ENCODE measurements around the gene ZSCAN21. TPM values are rescaled to one million over a fixed set of nuclear protein-coding genes. Genes with fewer than 3 reads are reported as not detected.
A peak's percentile ranks its signal among the peaks of the same experiment; 100 is the strongest.

The ZSCAN21 gene
- total RNA-seq, 1 experiment from 2014 or later, result 24.3 TPM

DNA sequence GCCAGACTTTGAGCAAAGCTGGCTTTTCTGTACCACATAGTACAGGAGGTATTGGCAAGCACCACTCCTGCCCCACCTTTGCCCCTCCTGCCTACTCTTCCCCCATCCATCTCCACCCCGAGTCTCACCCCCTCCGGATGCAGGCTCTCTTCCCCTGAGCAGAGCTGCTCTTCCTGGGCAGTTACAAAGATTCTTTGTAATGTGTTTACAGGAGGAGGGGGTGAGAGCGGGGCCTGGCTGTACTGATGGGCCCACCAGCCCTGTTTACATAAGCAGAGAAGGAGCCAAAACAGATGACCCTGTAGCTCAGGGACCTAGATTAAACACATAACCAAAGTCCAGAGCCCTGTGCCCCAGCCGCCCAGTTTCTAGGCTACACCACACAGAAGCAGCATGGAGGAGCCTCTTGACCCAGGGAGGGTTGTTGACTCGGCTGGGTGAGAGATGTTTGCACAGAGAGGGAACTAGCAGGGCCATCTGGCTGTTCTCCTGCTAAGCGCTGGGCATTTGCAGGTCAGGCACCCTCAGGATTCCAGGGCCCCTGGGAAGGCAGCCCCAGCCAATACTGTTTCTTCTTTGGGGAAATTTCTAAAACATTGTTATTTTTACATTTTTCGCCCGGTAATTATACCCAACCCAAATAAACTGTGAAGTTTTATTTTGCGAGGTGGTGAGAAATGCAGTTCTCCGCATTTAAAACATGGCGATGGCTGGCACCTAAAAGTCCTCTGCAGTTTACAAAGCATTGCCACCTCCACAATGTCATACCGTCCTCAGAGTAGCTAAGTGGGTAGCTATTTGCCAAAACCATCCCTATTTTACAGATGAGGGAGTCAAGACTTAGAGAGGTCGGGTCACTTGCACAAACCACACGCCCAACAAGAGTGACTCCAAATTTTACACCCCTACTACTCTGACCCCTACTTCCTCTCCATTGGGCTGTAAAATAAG lies 45.6 kb upstream of the ZSCAN21 start:
- H3K56ac ChIP-seq (ENCODE audit: insufficient read length, low read depth, low read length), result no peak overlapping the region
- no peaks in the 10 kb centered on the region for H3K4me1 ChIP-seq (ENCODE audit: insufficient read depth, low read length)
- no peaks in the 10 kb centered on the region for H3K79me2 ChIP-seq (ENCODE audit: insufficient read depth, low read length)
- peak overlapping the region; percentile 63 for H3K14ac ChIP-seq (ENCODE audit: insufficient read depth, low read length)
- no peak overlapping the region for H3K9ac ChIP-seq (ENCODE audit: extremely low read depth, insufficient read length, low read length)
- no peak overlapping the region for H2AFZ ChIP-seq (ENCODE audit: low read length)
- no peak overlapping the region; a peak in 1 of 5 replicates for H3K4me3 Mint-ChIP-seq
- no peak overlapping the region for H3K27ac ChIP-seq (ENCODE audit: insufficient read length, low read depth, low read length)
- H4K8ac ChIP-seq (replicated peaks; ENCODE audit: insufficient read length, low read depth, low read length), result no peak overlapping the region
- no peak for DNase-seq
- no peak overlapping the region for H2BK120ac ChIP-seq (ENCODE audit: low read depth, low read length, poor library complexity, severe bottlenecking)
- no peak overlapping the region for H3K18ac ChIP-seq (ENCODE audit: insufficient read length, low read depth, low read length)
- H3T11ph ChIP-seq (ENCODE audit: low read length), result no peak overlapping the region
- H3K79me1 ChIP-seq (ENCODE audit: insufficient read depth, low read depth, low read length, poor library complexity, severe bottlenecking), result no peaks in the 10 kb centered on the region
- H3K27me3 ChIP-seq (ENCODE audit: insufficient read depth, low read length), result no peaks in the 10 kb centered on the region
- H3K4me2 ChIP-seq (ENCODE audit: insufficient read depth, insufficient read length, low read length), result no peak overlapping the region
- H4K20me1 ChIP-seq (ENCODE audit: control insufficient read depth, insufficient read depth, insufficient read length), result no peaks in the 10 kb centered on the region
- H3K4me1 Mint-ChIP-seq, result peaks cover 5 to 13% of the 10 kb centered on the region in 2 experiments
- H3K36me3 Mint-ChIP-seq (ENCODE audit: insufficient read depth in 1 of 3, low read depth in 3 of 3), result no peaks in the 10 kb centered on the region
- H2BK20ac ChIP-seq (ENCODE audit: low read depth, low read length, poor library complexity, severe bottlenecking), result peak overlapping the region; percentile 34
- no peaks in the 10 kb centered on the region for H3K9me3 Mint-ChIP-seq
- H4K5ac ChIP-seq (ENCODE audit: insufficient read length, low read depth, low read length), result peak overlapping the region; percentile 51
- no peak overlapping the region for H2BK5ac ChIP-seq (ENCODE audit: insufficient read length, low read length)
- H3K23ac ChIP-seq (ENCODE audit: insufficient read length, low read depth, low read length), result no peak overlapping the region
- peak overlapping the region in 2 of 3 experiments; percentile 19 to 66; a peak in 2 of 7 replicates for H3K27ac Mint-ChIP-seq
- TF ChIP-seq, protein P1, sequence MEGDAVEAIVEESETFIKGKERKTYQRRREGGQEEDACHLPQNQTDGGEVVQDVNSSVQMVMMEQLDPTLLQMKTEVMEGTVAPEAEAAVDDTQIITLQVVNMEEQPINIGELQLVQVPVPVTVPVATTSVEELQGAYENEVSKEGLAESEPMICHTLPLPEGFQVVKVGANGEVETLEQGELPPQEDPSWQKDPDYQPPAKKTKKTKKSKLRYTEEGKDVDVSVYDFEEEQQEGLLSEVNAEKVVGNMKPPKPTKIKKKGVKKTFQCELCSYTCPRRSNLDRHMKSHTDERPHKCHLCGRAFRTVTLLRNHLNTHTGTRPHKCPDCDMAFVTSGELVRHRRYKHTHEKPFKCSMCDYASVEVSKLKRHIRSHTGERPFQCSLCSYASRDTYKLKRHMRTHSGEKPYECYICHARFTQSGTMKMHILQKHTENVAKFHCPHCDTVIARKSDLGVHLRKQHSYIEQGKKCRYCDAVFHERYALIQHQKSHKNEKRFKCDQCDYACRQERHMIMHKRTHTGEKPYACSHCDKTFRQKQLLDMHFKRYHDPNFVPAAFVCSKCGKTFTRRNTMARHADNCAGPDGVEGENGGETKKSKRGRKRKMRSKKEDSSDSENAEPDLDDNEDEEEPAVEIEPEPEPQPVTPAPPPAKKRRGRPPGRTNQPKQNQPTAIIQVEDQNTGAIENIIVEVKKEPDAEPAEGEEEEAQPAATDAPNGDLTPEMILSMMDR (conservative IDR thresholded peaks at IDR 0.05), result no peak
- peaks cover 3% of the 10 kb centered on the region; the same call in 1 of the 2 replicates for H3K27me3 Mint-ChIP-seq (ENCODE audit: low read depth)
- H3K23me2 ChIP-seq (ENCODE audit: insufficient read length, low read depth, low read length, poor library complexity, severe bottlenecking), result no peaks in the 10 kb centered on the region
- H4K91ac ChIP-seq (ENCODE audit: insufficient read length, low read depth, low read length), result no peak overlapping the region
- no peaks in the 10 kb centered on the region for H3K9me3 ChIP-seq (ENCODE audit: control insufficient read depth, low read depth, low read length)
- H2BK12ac ChIP-seq (ENCODE audit: insufficient read length, low read depth, low read length), result no peak overlapping the region
- no peak overlapping the region for H3K4ac ChIP-seq (ENCODE audit: low read depth, low read length)
- WGBS (ENCODE audit: extremely low coverage, insufficient read length, low lambda C conversion rate), result no CpG with 5 or more reads among the region's 14 CpGs
- no peak overlapping the region for H2BK15ac ChIP-seq (ENCODE audit: low read depth, low read length)
- no peak overlapping the region for H2AK5ac ChIP-seq (ENCODE audit: insufficient read length, low read length)
